CD14-positive monocyte (primary cell): ENCODE measurements around the gene APP. TPM values are rescaled to one million over a fixed set of nuclear protein-coding genes. Genes with fewer than 3 reads are reported as not detected.
A peak's percentile ranks its signal among the peaks of the same experiment; 100 is the strongest.

Source experiments
- DNase-seq, 3 donors: peaks; one replicate each; pipeline ENCODE4 v3.0.0-alpha.2; 2011 to 2022
- H2AFZ ChIP-seq: 2 replicates; pipeline ENCODE4 v1.6.0; 2012; ENCODE audit warnings: mild to moderate bottlenecking, low read depth, low read length, inconsistent platforms; ENCODE audit not compliant: insufficient read depth, poor library complexity, severe bottlenecking
- H3K27ac ChIP-seq, 2 donors: 1 replicate in 1 of 2; 2 replicates in 1 of 2; pipeline ENCODE4 v1.5.1; 2012 to 2013; ENCODE audit warnings: low read length in 2 of 2, control low read depth in 1 of 2, inconsistent platforms in 1 of 2, low read depth in 1 of 2, mild to moderate bottlenecking in 1 of 2
- H3K27me3 ChIP-seq, 2 donors: one replicate each; pipeline versions ENCODE4 v1.6.0 to v1.6.1; 2011 to 2013; ENCODE audit warnings: low read length in 2 of 2; ENCODE audit not compliant: control insufficient read depth in 2 of 2, insufficient read depth in 2 of 2
- H3K36me3 ChIP-seq, 2 donors: replicated peaks in 1 of 2; 1 replicate in 1 of 2; 2 replicates in 1 of 2; pipeline versions ENCODE4 v1.5.1 to v1.6.1; 2012 to 2013; ENCODE audit warnings: low read length in 2 of 2, control low read depth in 1 of 2, inconsistent platforms in 1 of 2, mild to moderate bottlenecking in 1 of 2; ENCODE audit not compliant: insufficient read depth in 2 of 2, control insufficient read depth in 1 of 2
- H3K4me1 ChIP-seq, 2 donors: 1 replicate in 1 of 2; 2 replicates in 1 of 2; pipeline versions ENCODE4 v1.5.1 to v1.6.1; 2012 to 2013; ENCODE audit warnings: low read length in 2 of 2, control low read depth in 1 of 2, inconsistent platforms in 1 of 2, mild to moderate bottlenecking in 1 of 2, moderate library complexity in 1 of 2; ENCODE audit not compliant: insufficient read depth in 2 of 2, control insufficient read depth in 1 of 2
- H3K4me2 ChIP-seq: replicated peaks from 2 replicates; pipeline ENCODE3; 2012; ENCODE audit warnings: low read length, moderate library complexity, mild to moderate bottlenecking; ENCODE audit not compliant: poor library complexity, severe bottlenecking; ENCODE audit errors: extremely low read depth
- H3K4me3 ChIP-seq, 3 experiments: fragments of 200-600 bp in 1 of 3; sonication (generic) in 1 of 3; replicated peaks in 1 of 3; 1 replicate in 2 of 3; 2 replicates in 1 of 3; pipeline ENCODE4 v1.5.1; 2011 to 2013; ENCODE audit warnings: low read length in 3 of 3, mild to moderate bottlenecking in 3 of 3, control low read depth in 2 of 3, low read depth in 2 of 3, inconsistent platforms in 1 of 3, moderate library complexity in 1 of 3
- H3K79me2 ChIP-seq: 2 replicates; pipeline ENCODE4 v1.6.0; 2012; ENCODE audit warnings: mild to moderate bottlenecking, control low read depth, inconsistent platforms, low read length, moderate library complexity; ENCODE audit not compliant: insufficient read depth
- H3K9ac ChIP-seq: 2 replicates; pipeline ENCODE4 v1.6.0; 2017; ENCODE audit warnings: low read length, mild to moderate bottlenecking; ENCODE audit not compliant: insufficient read depth, poor library complexity, severe bottlenecking
- H3K9me3 ChIP-seq, 2 donors: replicated peaks in 1 of 2; 1 replicate in 1 of 2; 2 replicates in 1 of 2; pipeline versions ENCODE4 v1.5.1 to v1.6.1; 2012 to 2013; ENCODE audit warnings: low read length in 2 of 2, control low read depth in 1 of 2; ENCODE audit not compliant: control insufficient read depth in 1 of 2, insufficient read depth in 1 of 2
- H4K20me1 ChIP-seq: 2 replicates; pipeline ENCODE4 v1.6.0; 2012; ENCODE audit warnings: mild to moderate bottlenecking, low read length, control low read depth, moderate library complexity; ENCODE audit not compliant: insufficient read depth
- H3K27ac Mint-ChIP-seq, 7 donors: one replicate each; pipeline ENCODE4 v1.8.0; 2020; ENCODE audit warnings: mild to moderate bottlenecking in 7 of 7, mixed read lengths in 7 of 7, moderate library complexity in 6 of 7, inconsistent platforms in 2 of 7
- H3K27me3 Mint-ChIP-seq, 3 donors: one replicate each; pipeline ENCODE4 v1.8.0; 2021 to 2022; ENCODE audit warnings: low read depth in 3 of 3, mild to moderate bottlenecking in 3 of 3, mixed read lengths in 3 of 3, moderate library complexity in 3 of 3, inconsistent platforms in 1 of 3
- H3K36me3 Mint-ChIP-seq, 2 donors: one replicate each; pipeline ENCODE4 v1.8.0; 2020; ENCODE audit warnings: mixed read lengths in 2 of 2, inconsistent platforms in 1 of 2, mild to moderate bottlenecking in 1 of 2
- H3K4me1 Mint-ChIP-seq: one replicate; pipeline ENCODE4 v1.8.0; 2020; ENCODE audit warnings: mild to moderate bottlenecking, mixed read lengths
- H3K4me3 Mint-ChIP-seq, 2 donors: one replicate each; pipeline ENCODE4 v1.8.0; 2020; ENCODE audit warnings: mild to moderate bottlenecking in 2 of 2, mixed read lengths in 2 of 2, moderate library complexity in 1 of 2
- H3K9me3 Mint-ChIP-seq, 7 donors: one replicate each; pipeline ENCODE4 v1.8.0; 2020 to 2022; ENCODE audit warnings: mixed read lengths in 7 of 7, mild to moderate bottlenecking in 6 of 7, moderate library complexity in 6 of 7, inconsistent platforms in 2 of 7
- WGBS: methylation state at CpG from one replicate; pipeline ENCODE4 v1.1.5; 2013; ENCODE audit warnings: missing lambda C conversion rate; ENCODE audit not compliant: insufficient coverage; 5-methylcytosine and 5-hydroxymethylcytosine counted together
- intact Hi-C, 2 donors: fragments of 100-400 bp; cut with micrococcal nuclease; formaldehyde crosslinking; loops; one replicate each; pipeline versions ENCODE4 v1.15.0 to v1.15.1; 2023
- polyA plus RNA-seq, 3 donors: library from polyadenylated mRNA; depleted of rRNA in 1 of 3; unstranded in 2 of 3; stranded (reverse) in 1 of 3; fragments of 300-500 nt in 2 of 3; fragments of >200 nt in 1 of 3; fragmentation: Illumina TruSeq in 2 of 3; gene quantifications; 1 replicate in 2 of 3; 2 replicates in 1 of 3; pipeline ENCODE4 v1.2.3, GENCODE V29; 2012 to 2021
- TF ChIP-seq, protein P1 (sequence below): fragments of 200-600 bp; IDR thresholded peaks from one replicate; pipeline ENCODE4 v1.8.0; 2022; ENCODE audit warnings: antibody characterized with exemption, mild to moderate bottlenecking

The APP gene
- polyA plus RNA-seq, 3 donors = 28.0 to 118 (median 35.1) TPM

DNA sequence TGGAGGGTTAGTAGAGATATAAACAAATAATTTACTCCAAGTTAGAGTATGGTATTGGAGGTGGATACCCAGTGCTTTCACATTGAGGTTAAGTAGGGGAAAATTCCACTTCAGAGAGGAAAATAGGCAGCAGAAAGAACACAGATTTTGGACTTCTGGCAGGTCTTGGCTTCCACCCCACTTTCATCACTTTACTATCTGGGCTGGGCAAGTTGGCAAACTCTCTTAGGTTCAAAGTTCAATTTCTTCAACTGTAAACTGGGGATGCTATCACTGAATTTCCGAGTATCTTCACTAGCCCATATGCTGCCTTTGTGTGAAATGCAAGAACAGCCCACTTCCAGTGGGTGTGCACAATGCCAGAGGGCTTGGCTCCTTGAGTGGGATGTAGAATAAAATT is 220.9 kb downstream of the APP start:
- no peak overlapping the region for H3K4me3 Mint-ChIP-seq
- no peak for DNase-seq
- Histone ChIP-seq H4K20me1 (no peaks in the 10 kb centered on the region), H3K79me2 (no peaks in the 10 kb centered on the region), H3K9ac (no peak overlapping the region), H3K36me3 (peaks cover 15 to 38% of the 10 kb centered on the region in 2 donors), H3K27me3 (no peaks in the 10 kb centered on the region), H3K4me2 (no peak overlapping the region), H3K9me3 (no peaks in the 10 kb centered on the region), H3K4me1 (no peaks in the 10 kb centered on the region), H2AFZ (no peak overlapping the region), H3K4me3 (no peak overlapping the region), H3K27ac (no peak overlapping the region)
- peaks cover 0 to 3% (median 0%) of the 10 kb centered on the region in 3 donors for H3K27me3 Mint-ChIP-seq
- H3K36me3 Mint-ChIP-seq = peaks cover 45 to 48% of the 10 kb centered on the region in 2 donors
- intact Hi-C loops = no loop called here
- H3K4me1 Mint-ChIP-seq = peaks cover 2% of the 10 kb centered on the region
- TF ChIP-seq, protein P1, sequence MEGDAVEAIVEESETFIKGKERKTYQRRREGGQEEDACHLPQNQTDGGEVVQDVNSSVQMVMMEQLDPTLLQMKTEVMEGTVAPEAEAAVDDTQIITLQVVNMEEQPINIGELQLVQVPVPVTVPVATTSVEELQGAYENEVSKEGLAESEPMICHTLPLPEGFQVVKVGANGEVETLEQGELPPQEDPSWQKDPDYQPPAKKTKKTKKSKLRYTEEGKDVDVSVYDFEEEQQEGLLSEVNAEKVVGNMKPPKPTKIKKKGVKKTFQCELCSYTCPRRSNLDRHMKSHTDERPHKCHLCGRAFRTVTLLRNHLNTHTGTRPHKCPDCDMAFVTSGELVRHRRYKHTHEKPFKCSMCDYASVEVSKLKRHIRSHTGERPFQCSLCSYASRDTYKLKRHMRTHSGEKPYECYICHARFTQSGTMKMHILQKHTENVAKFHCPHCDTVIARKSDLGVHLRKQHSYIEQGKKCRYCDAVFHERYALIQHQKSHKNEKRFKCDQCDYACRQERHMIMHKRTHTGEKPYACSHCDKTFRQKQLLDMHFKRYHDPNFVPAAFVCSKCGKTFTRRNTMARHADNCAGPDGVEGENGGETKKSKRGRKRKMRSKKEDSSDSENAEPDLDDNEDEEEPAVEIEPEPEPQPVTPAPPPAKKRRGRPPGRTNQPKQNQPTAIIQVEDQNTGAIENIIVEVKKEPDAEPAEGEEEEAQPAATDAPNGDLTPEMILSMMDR = no peak
- peaks cover 0 to 3% (median 0%) of the 10 kb centered on the region in 7 donors for H3K9me3 Mint-ChIP-seq
- no peak overlapping the region for H3K27ac Mint-ChIP-seq
- whole genome bisulfite sequencing = no CpG with 5 or more reads among the region's 1 CpG

DNA sequence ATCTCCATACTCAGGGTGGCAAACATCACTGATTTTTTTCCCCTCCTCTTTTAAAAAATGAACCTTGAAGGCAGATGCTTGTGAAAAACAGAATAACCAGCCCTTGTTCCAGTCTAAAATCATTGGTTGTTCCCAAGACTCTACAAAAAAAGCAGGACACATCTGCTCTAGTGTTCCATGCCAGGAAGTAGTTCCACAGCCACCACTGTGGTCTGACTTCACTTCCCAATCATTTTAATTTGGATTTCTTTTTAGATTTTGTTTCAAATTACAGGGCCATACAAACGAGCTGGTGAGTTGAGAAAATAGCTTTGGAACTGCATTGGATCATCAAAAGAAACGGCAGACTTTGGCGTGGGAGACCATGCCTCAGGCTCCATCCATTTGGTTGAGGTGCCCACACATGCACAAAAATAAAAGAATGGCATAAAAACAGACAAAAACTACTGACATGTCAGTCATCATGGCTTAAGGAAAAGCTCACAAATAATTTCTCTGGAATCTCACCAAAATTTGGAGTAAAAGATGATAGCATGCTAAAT is 225.8 kb downstream of the APP start:
- peaks cover 0 to 4% (median 0%) of the 10 kb centered on the region in 7 donors for H3K9me3 Mint-ChIP-seq
- no peak overlapping the region for H3K4me2 ChIP-seq
- 100% methylated on average over 1 of the region's 3 CpGs for WGBS

More for the DNA sequence above, 225.8 kb downstream of the APP start:
- intact Hi-C loops = no loop called here
- H3K36me3 ChIP-seq = peaks cover 4 to 12% of the 10 kb centered on the region in 2 donors
- H3K9me3 ChIP-seq = no peaks in the 10 kb centered on the region
- H4K20me1 ChIP-seq = no peaks in the 10 kb centered on the region
- DNase-seq = no peak
- Mint-ChIP-seq H3K4me3 (no peak overlapping the region), H3K36me3 (peaks cover 15 to 25% of the 10 kb centered on the region in 2 donors), H3K4me1 (no peaks in the 10 kb centered on the region), H3K27ac (peak overlapping the region in 1 of 7 donors; percentile 5), H3K27me3 (peaks cover 0 to 3% (median 0%) of the 10 kb centered on the region in 3 donors)
- H3K27ac ChIP-seq = no peak overlapping the region
- H3K27me3 ChIP-seq = no peaks in the 10 kb centered on the region
- H2AFZ ChIP-seq = no peak overlapping the region
- H3K9ac ChIP-seq = no peak overlapping the region
- TF ChIP-seq, protein P1 = no peak
- no peaks in the 10 kb centered on the region for H3K4me1 ChIP-seq
- no peak overlapping the region for H3K4me3 ChIP-seq
- H3K79me2 ChIP-seq = no peaks in the 10 kb centered on the region
